HepG2 (cell line): ENCODE measurements around the gene DRAP1. TPM values are rescaled to one million over a fixed set of nuclear protein-coding genes. Genes with fewer than 3 reads are reported as not detected.

Experiments
- ARNT ChIP-seq: fragments of 450-650 bp; IDR thresholded peaks from 2 replicates; pipeline ENCODE4 v1.6.1; 2017
- CBFB ChIP-seq: sonication (generic); formaldehyde crosslinking; IDR thresholded peaks from 2 replicates; pipeline ENCODE4 v1.4.0; 2020; ENCODE audit warnings: missing genetic modification reagents
- DPF2 ChIP-seq: sonication (generic); formaldehyde crosslinking; IDR thresholded peaks from 2 replicates; pipeline ENCODE4 v1.4.0; 2020; ENCODE audit warnings: mild to moderate bottlenecking, low read depth, missing genetic modification reagents, borderline replicate concordance
- DRAP1 ChIP-seq: IDR thresholded peaks from 2 replicates; pipeline ENCODE4 v1.6.1; 2016; ENCODE audit warnings: missing genetic modification reagents, missing compliant biosample characterization
- ELF1 ChIP-seq: sonication (generic); formaldehyde crosslinking; IDR thresholded peaks from 2 replicates; pipeline ENCODE4 v1.4.0; 2020; ENCODE audit warnings: missing genetic modification reagents
- ERF ChIP-seq: IDR thresholded peaks from 2 replicates; pipeline ENCODE4 v1.6.1; 2018; ENCODE audit warnings: missing biosample characterization, missing genetic modification reagents
- GABPB1 ChIP-seq: IDR thresholded peaks from 2 replicates; pipeline ENCODE4 v1.6.1; 2016; ENCODE audit warnings: mild to moderate bottlenecking, missing genetic modification reagents, moderate library complexity, missing compliant biosample characterization
- HIVEP1 ChIP-seq: sonication (generic); formaldehyde crosslinking; IDR thresholded peaks from 2 replicates; pipeline ENCODE4 v1.4.0; 2020; ENCODE audit warnings: mild to moderate bottlenecking, missing genetic modification reagents
- HMG20B ChIP-seq: conservative IDR thresholded peaks from 2 replicates; pipeline ENCODE4 v1.6.1; 2016; ENCODE audit warnings: missing genetic modification reagents, missing compliant biosample characterization
- IKZF5 ChIP-seq: IDR thresholded peaks from 2 replicates; pipeline ENCODE4 v1.6.1; 2018; ENCODE audit warnings: missing genetic modification reagents, mild to moderate bottlenecking, missing compliant biosample characterization
- KAT7 ChIP-seq: IDR thresholded peaks from 2 replicates; pipeline ENCODE4 v1.6.1; 2018; ENCODE audit warnings: borderline replicate concordance, missing compliant biosample characterization
- KLF12 ChIP-seq: sonication (generic); formaldehyde crosslinking; IDR thresholded peaks from 2 replicates; pipeline ENCODE4 v1.4.0; 2020; ENCODE audit warnings: missing genetic modification reagents, borderline replicate concordance
- NONO ChIP-seq, 2 experiments: fragments of 450-650 bp in 1 of 2; sonication (generic) in 1 of 2; formaldehyde crosslinking in 1 of 2; IDR thresholded peaks in 1 of 2; conservative IDR thresholded peaks in 1 of 2; 2 replicates each; pipeline versions ENCODE4 v1.6.1 to v1.8.0; 2017 to 2022; ENCODE audit warnings: mild to moderate bottlenecking in 1 of 2, missing genetic modification reagents in 1 of 2, moderate library complexity in 1 of 2
- PHF20 ChIP-seq: sonication (generic); formaldehyde crosslinking; IDR thresholded peaks from 2 replicates; pipeline ENCODE4 v1.5.0; 2020; ENCODE audit warnings: mild to moderate bottlenecking, missing genetic modification reagents
- RELA ChIP-seq: sonication (generic); formaldehyde crosslinking; IDR thresholded peaks from 2 replicates; pipeline ENCODE4 v1.4.0; 2020; ENCODE audit warnings: missing genetic modification reagents
- REPIN1 ChIP-seq: sonication (generic); formaldehyde crosslinking; IDR thresholded peaks from 2 replicates; pipeline ENCODE4 v1.8.0; 2022; ENCODE audit warnings: missing genetic modification reagents, low read depth, mild to moderate bottlenecking, borderline replicate concordance
- RXRB ChIP-seq: IDR thresholded peaks from 2 replicates; pipeline ENCODE4 v1.6.1; 2016; ENCODE audit warnings: borderline replicate concordance, missing genetic modification reagents, missing compliant biosample characterization
- SRF ChIP-seq: IDR thresholded peaks from 2 replicates; pipeline ENCODE4 v1.6.1; 2011; ENCODE audit warnings: mild to moderate bottlenecking, low read depth, low read length, moderate library complexity
- SRSF9 ChIP-seq: fragments of 200-400 bp; formaldehyde crosslinking; IDR thresholded peaks from 2 replicates; pipeline ENCODE4 v1.6.1; 2018; ENCODE audit warnings: borderline replicate concordance, mild to moderate bottlenecking, low read depth, low read length; ENCODE audit not compliant: insufficient read depth, poor library complexity, severe bottlenecking
- TEAD3 ChIP-seq: optimal IDR thresholded peaks from 2 replicates; pipeline ENCODE3; 2016; ENCODE audit warnings: borderline replicate concordance
- ZBTB1 ChIP-seq: sonication (generic); formaldehyde crosslinking; IDR thresholded peaks from 2 replicates; pipeline ENCODE4 v1.4.0; 2020; ENCODE audit warnings: missing genetic modification reagents, borderline replicate concordance
- ZFP37 ChIP-seq: sonication (generic); formaldehyde crosslinking; IDR thresholded peaks from 2 replicates; pipeline ENCODE4 v1.4.0; 2020; ENCODE audit warnings: missing genetic modification reagents, borderline replicate concordance
- ZNF230 ChIP-seq: sonication (generic); formaldehyde crosslinking; IDR thresholded peaks from 2 replicates; pipeline ENCODE4 v1.4.0; 2020; ENCODE audit warnings: mild to moderate bottlenecking, missing genetic modification reagents
- ZNF260 ChIP-seq: sonication (generic); formaldehyde crosslinking; IDR thresholded peaks from 2 replicates; pipeline ENCODE4 v1.4.0; 2020; ENCODE audit warnings: missing genetic modification reagents, low read depth, mild to moderate bottlenecking, borderline replicate concordance
- ZNF382 ChIP-seq: sonication (generic); formaldehyde crosslinking; IDR thresholded peaks from 2 replicates; pipeline ENCODE4 v1.5.0; 2020; ENCODE audit warnings: missing genetic modification reagents, mild to moderate bottlenecking, borderline replicate concordance
- ZNF549 ChIP-seq: sonication (generic); formaldehyde crosslinking; IDR thresholded peaks from 2 replicates; pipeline ENCODE4 v1.5.0; 2020; ENCODE audit warnings: missing genetic modification reagents
- ZNF580 ChIP-seq: IDR thresholded peaks from 2 replicates; pipeline ENCODE4 v1.6.1; 2016; ENCODE audit warnings: low read depth, borderline replicate concordance
- ZNF652 ChIP-seq: IDR thresholded peaks from 2 replicates; pipeline ENCODE4 v1.6.1; 2016; ENCODE audit warnings: low read depth, borderline replicate concordance
- ZNF816 ChIP-seq: sonication (generic); formaldehyde crosslinking; IDR thresholded peaks from 2 replicates; pipeline ENCODE4 v1.8.0; 2022; ENCODE audit warnings: missing genetic modification reagents, mild to moderate bottlenecking, borderline replicate concordance
- ZSCAN21 ChIP-seq: sonication (generic); formaldehyde crosslinking; IDR thresholded peaks from 2 replicates; pipeline ENCODE4 v1.8.0; 2022; ENCODE audit warnings: mild to moderate bottlenecking, missing genetic modification reagents, moderate library complexity, borderline replicate concordance
- polyA plus RNA-seq, 8 experiments: library from polyadenylated mRNA; depleted of rRNA in 3 of 8; stranded (reverse) in 7 of 8; unstranded in 1 of 8; fragments of >200 nt; fragmentation: Illumina TruSeq in 4 of 8; extraction: Trizol in 4 of 8; gene quantifications; 2 replicates each; pipeline versions ENCODE4 v1.2.1 to v1.2.3, GENCODE V29; 2011 to 2016; ENCODE audit warnings: low read depth in 4 of 8, missing spikeins in 1 of 8, mixed read lengths in 1 of 8; ENCODE audit not compliant: insufficient read depth in 1 of 8
- total RNA-seq, 5 experiments: library from RNA; depleted of rRNA; stranded (reverse); fragments of >200 nt; fragmentation: Illumina TruSeq; extraction: Trizol; gene quantifications; 2 replicates each; pipeline ENCODE4 v1.2.3, GENCODE V29; 2016; ENCODE audit warnings: low read depth in 1 of 5

Gene DRAP1
- total and polyA plus RNA-seq, 2 of the 13 experiments (the other 11 are each of a cell fraction or from before 2014, with no cell fraction given) = 46.8 to 52.3 TPM

GRCh38 chr11:65961267-65962140 is 42.3 kb downstream of the DRAP1 start, which contains the start of gene SART1 (continued):
- no peak; the same call in 1 of the 2 replicates for TF ChIP-seq IKZF5
- TF ChIP-seq ZSCAN21 (CRISPR knock-in tag) = 0 out of 2 replicates have a peak, but pooled peaks have one; percentile 15
- TF ChIP-seq PHF20 (CRISPR knock-in tag) = peak; percentile 97
- peak; percentile 65; the same call in 1 of the 2 replicates for TF ChIP-seq REPIN1 (CRISPR knock-in tag)
- TF ChIP-seq ZFP37 (CRISPR knock-in tag) = no peak
- TF ChIP-seq RELA = no peak
- TF ChIP-seq ZNF382 = no peak
- no peak for TF ChIP-seq NONO (IDR thresholded peaks at IDR 0.05)
- TF ChIP-seq NONO (CRISPR knock-in tag; conservative IDR thresholded peaks at IDR 0.05) = peak; percentile 92
- no peak for TF ChIP-seq HMG20B (CRISPR knock-in tag)
- TF ChIP-seq ZNF230 (CRISPR knock-in tag) = no peak; the same call in 1 of the 2 replicates
- TF ChIP-seq SRF = no peak
- peak; percentile 71 for TF ChIP-seq HIVEP1 (CRISPR knock-in tag)
- TF ChIP-seq ERF (CRISPR knock-in tag) = peak; percentile 56
- TF ChIP-seq CBFB (CRISPR knock-in tag) = peak; percentile 77; the same call in 1 of the 2 replicates
- no peak for TF ChIP-seq DPF2 (CRISPR knock-in tag)
- TF ChIP-seq ZNF580 = peak; percentile 55; the same call in 1 of the 2 replicates
- 0 out of 2 replicates have a peak, but pooled peaks have one; percentile 68 for TF ChIP-seq RXRB (CRISPR knock-in tag)
- TF ChIP-seq KAT7 (CRISPR knock-in tag) = peak; percentile 66; the same call in 1 of the 2 replicates
- peak; percentile 59; the same call in 1 of the 2 replicates for TF ChIP-seq ZNF652 (CRISPR knock-in tag)
- no peak for TF ChIP-seq ZNF549 (CRISPR knock-in tag)
- no peak for TF ChIP-seq ZNF816 (CRISPR knock-in tag)
- TF ChIP-seq ELF1 (CRISPR knock-in tag) = peak; percentile 98
- peak; percentile 99 for TF ChIP-seq GABPB1
- no peak for TF ChIP-seq TEAD3 (CRISPR knock-in tag)
- TF ChIP-seq ARNT = no peak
- no peak for TF ChIP-seq ZBTB1
- no peak for TF ChIP-seq ZNF260 (CRISPR knock-in tag)
- TF ChIP-seq KLF12 (CRISPR knock-in tag) = peak; percentile 38; the same call in 1 of the 2 replicates
- no peak for TF ChIP-seq SRSF9
- TF ChIP-seq DRAP1 (CRISPR knock-in tag) = peak; percentile 79
